NOMO-1 treated with dmso at 0.1 percent for 144 hours (cell line): ENCODE measurements around the gene ME2.
"Not testable (repeated sequence)": the region's sequence is repeated elsewhere in the genome, so short reads cannot be mapped to it uniquely, and the experiment has no call there.

Experiments
- DNase-seq: peaks from one replicate; lab custom pipeline; 2025; ENCODE audit not compliant: unreplicated experiment; lab: John Stamatoyannopoulos, UW

ME2 gene

DNA sequence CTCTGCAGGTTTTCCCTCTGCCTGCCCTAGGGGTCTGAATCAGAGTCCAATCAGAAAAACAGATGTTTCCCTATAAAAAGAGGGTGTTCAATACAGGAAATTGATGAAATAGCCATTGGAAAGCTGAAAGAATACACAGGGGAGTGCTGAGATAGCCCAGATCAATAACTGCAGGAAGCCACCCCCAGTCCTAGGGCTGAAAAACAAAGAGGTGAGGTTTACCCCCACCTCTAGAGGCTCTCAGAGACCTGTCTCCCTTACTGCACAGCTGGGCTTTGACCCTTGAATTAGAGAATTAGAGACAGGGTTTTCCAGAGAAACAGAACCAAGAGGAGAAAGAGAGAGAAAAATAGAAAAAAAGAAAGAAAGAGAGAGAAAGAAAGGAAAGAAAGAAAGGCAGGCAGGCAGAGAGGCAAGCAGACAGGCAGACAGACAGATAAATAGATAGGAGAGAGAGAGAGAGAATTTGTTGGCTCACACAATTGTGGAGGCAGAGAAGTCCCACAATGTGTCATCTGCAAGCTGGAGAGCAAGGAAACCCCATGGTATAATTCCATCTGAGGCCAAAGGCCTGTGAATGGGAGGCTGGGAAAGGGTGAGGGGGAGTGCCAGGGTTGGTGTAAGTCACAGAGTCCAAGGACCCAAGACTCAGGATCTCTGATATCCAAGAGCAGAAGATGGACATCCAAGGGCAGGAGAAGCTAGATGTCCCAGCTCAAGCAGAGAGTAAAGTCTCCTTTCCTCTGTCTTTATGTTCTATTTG, 18.9 kb upstream of the ME2 start:
- DNase-seq, result no peak

DNA sequence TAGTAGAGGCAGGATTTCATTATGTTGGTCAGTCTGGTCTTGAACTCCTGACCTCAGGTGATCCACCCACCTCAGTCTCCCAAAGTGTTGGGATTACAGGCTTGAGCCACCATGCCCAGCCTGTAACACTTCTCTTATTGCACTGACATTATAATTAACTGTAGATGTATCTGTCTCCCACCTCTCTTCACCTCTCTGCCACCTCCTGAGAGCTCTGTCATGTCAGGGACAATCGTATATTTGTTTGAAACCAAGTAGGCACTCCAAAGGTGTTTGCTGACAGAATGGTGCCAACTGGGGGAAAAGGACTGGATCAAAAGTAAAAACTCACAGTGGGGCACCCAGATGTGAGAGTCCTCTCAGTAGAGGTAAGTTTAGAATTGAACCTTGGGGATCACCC, 17.3 kb upstream of the ME2 start:
- DNase-seq, result no peak

DNA sequence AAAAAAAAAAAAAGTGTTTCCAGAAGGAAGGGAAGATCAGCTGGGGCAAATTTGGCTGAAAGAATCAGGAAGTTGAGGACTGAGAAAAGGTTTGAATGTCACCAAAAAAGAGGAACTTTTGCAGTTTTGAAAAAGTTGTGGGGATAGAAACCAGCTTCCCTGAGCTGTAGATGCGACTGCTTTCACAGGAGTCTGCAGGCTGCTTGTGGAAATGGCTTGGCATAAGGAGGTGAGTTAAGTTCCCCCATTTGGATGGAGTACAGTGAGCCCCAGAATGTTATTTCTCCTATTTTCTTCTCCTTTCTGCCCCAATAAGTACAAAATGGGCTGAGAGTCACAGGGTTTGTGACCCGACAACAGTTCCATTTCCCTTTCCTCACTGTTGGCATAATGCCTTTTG, 16.5 kb upstream of the ME2 start:
- peak; percentile 62 for DNase-seq

DNA sequence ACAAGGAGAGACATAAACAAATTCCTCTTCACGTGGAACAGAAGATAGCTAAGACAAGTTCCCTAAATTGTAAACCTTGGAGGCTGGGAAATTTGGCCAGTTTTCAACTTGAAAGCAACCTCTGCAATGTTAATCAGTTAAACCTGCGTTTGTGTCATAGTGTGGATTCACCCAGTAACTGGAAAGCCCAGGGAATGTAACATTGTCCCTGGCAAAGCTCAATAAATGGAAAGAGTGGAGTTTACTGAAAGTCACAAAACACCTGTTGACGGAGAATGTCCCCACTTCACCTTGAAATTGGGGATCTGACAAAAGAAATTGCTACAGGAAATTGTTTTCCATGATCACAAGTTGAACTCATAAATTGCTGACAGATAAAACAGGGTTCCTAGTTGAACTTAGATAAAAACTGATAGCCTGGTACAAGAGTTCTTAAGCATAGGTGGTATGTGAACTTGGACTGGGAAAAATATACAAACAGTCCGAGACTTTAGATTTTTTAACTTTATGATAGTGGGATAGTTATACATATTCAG, 15.0 kb upstream of the ME2 start:
- DNase-seq, result no peak

DNA sequence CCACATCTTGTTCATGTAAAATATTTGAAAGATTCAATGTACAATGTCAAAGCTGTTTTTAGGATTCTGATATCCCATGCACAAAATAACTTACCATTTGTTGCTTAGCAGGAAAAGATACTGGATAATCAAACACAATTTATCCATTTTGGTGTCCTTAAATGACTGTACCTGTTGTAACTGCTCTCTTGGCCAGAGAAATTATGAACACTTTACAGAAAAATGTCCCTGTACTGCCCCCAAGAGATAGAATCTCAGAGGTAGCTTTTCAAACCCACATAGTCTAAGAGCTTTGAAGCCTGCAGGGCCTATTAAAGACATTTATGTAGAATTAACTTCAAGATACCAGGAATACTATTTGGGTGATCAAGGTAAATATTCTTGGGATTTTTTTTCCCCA, 12.2 kb upstream of the ME2 start:
- no peak for DNase-seq

DNA sequence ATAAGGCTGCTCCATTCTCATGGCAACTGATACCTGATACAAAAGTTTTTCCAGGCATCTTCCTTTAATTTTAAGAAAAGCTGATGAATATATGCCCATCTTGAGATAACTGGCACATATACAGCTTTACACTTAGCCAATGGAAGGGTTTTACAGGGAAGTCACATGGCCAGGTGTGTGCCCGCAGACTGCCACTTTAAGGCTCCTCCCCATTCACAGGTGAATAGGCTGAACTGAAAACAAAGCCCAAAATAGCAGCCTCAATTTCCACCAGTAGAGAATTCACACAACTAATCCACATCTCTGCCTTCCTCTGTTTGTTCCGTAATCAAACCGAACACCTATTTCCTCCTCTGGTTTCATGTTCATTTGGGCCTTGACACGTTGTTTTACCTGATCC, 9.8 kb upstream of the ME2 start:
- no peak for DNase-seq

DNA sequence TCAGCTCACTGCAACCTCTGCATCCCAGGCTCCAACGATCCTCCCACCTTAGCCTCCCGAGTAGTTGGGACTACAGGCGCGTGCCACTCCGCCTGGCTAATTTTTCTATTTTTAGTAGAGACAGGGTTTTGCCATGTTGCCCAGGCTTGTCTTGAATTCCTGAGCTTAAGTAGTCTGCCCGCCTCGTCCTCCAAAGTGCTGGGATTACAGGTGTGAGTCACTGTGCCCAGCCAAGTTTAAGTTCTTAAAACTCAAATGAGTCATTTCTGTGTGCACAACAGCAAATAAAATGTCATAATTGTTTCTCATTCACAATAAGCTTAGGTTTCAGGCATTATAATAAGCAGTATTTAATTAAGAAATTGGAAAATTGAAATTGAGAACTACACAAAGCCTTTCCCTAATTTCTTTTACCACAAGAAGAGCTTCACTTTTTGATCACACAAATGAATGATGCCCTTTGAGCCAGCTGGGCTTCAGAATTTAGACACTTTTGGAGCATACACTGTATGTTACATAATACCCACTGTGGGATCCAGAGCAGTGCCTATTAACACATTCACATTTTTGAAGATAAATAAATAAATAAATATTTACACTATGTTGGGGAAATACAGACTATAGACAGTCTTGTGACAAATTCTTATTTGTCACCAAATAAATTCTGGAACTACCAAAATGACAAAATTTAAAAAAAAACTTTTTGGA, 8.6 kb upstream of the ME2 start:
- no peak for DNase-seq

DNA sequence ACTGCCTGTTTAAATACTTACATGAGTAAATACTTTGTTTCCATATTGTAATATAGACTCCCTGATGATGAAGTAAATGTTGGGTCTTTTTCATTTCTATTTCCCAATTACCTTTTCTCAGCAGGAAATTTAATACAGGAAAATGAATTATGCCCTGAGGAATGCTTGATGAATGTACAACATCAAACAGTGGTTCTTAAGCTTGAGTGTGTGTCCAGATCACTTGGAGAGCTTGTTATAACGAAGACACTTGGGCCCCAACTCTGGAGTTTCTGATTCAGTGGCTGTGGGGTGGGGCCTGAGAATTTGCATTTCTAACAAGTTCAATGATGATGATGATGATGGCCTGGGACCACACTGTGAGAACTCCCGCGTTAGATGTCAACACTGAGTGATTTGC, 7.1 kb upstream of the ME2 start:
- no peak for DNase-seq

DNA sequence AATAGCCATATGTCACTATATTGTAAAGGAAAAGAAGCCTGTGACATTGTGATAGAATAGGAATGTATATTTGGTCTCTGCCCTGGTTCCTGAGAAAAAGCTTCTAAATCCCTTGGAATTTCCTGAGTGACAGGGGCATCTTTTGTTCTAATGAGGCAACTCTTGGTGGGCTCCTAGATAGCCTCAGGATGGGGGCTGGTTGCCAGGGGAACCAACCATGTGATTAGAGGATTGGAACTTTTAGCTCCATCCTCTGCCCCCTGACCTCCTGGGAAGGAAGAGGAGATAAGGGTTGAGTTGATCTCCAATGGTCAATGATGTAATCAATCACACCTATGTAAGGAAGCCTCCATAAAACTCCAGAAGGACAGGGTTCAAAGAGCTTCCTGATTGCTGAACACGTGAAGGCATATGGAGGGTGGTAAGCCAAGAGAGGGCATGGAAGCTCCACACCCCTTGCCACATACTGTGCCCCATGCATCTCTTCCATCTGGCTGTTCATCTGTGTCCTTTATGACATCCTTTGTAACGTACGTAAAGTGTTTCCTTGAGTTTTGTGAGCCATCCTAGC, 2.9 kb upstream of the ME2 start:
- DNase-seq, result no peak

DNA sequence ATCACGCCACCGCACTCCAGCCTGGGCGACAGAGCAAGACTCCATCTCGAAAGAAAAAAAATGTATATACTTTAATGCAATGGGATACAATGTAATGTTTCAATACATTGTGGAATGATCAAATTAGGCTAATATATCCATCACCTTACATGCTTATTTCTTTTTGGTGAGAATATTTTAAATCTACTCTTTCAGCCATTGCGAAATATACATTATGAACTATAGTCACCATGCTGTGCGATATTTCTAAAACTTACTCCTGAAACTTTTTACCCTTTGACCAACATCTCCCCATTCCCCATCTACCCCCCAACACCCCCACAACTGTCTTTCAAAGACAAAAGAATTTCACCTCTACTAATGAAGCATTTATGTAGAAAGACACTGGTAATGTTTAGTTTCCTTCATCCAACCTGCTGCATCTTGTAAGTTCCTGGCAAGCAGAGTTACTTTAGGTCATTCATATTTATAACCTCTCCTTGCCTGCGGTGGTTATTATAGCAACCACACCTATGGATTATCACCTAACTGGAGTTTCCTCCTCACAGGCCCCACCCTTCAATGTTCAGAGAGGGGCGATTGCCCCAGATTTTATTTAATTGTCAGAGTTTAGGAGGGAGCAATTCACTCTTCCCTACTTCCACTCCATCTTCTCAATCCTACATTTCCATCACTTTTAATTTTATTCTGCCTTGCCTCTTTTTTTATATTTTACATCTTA, 1.2 kb upstream of the ME2 start:
- no peak for DNase-seq

DNA sequence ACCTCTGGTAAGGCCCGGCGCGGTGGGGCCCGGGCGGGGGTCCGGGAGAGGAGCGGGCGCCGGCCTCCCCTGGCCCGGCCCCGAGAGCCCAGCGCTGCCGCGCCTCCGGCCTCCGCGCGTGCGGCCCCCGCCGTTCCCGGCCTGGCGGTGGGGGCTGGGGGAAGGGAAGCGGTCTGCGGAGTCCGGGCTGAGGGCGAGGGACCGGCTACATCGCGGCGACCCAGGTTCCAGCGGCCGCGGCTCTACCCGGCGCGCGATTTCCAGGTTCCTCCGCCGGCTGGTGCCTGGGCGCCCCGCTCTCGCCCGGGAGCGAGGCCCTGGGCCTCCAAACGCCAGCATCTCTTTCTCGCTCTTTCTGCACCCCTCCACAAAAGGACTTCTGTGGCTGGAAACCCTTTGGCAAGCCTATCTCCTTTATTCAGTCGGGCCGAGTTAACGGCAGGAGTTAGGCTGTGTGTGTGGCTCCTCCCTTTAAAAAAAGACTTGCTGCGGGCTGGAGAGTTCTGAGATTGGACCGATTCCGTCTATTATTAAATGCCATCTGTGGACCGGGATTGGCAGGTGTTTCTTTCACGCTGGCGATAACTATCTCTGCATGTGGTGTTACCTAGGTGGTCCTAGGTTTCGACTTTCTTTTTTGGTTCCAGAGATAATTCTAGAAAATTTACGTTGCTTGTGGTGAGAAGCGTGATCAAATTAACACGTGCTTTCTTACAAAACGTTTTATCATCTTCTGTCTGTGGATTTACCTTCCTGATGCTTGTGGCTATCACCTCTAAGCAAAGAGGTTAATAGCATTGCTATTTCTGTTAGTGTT, 592 bp downstream of the ME2 start:
- DNase-seq, result no peak

DNA sequence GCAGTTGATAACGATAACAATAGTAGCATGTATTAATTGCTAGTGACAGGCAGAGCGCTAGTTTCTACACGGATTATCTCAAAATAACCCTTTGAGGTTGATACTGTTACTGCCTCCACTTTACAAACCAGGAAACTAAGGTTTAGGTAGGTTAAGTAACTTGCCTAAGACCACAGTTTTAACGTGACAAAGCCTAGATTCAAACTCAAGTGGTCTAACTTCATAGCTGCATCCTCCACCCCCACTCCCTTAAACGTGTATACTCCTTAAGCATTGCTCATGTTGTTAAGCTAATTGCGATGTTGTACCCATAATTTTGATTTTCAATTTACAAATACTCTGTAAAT, 1.2 kb downstream of the ME2 start:
- no peak for DNase-seq

DNA sequence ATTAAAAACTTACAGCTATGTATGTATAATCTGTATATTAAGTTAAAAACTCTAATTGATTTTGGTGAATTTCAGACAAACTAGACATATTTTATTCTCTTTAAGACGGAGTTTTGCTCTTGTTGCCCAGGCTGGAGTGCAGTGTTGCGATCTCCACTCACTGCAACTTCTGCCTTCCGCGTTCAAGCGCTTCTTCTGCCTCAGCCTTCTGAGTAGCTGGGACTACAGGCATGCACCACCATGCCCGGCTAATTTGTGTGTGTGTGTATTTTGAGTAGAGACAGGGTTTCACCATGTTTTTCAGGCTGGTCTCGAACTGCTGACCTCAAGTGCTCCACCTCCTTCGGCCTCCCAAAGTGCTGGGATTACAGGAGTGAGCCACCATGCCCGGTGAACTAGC, 2.0 kb downstream of the ME2 start:
- not testable (repeated sequence) for DNase-seq

DNA sequence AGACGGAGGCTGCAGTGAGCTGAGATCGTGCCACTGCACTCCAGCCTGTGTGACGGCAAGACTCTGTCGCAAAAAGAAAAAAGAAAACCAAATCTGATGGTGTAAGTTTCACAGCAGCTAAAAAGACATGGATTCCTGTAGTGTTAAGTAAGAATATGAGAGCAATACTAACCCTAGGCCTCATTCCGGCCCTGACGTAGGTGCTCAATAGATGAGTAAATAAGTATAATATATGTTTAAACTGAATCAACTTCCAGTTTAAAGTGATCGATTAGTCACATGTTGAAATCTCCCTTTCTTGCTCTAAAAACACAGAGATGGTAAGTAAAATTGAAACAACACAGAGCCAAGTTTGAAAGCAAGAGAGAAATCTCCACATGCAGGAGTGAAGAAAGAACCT, 8.0 kb downstream of the ME2 start:
- DNase-seq, result no peak

DNA sequence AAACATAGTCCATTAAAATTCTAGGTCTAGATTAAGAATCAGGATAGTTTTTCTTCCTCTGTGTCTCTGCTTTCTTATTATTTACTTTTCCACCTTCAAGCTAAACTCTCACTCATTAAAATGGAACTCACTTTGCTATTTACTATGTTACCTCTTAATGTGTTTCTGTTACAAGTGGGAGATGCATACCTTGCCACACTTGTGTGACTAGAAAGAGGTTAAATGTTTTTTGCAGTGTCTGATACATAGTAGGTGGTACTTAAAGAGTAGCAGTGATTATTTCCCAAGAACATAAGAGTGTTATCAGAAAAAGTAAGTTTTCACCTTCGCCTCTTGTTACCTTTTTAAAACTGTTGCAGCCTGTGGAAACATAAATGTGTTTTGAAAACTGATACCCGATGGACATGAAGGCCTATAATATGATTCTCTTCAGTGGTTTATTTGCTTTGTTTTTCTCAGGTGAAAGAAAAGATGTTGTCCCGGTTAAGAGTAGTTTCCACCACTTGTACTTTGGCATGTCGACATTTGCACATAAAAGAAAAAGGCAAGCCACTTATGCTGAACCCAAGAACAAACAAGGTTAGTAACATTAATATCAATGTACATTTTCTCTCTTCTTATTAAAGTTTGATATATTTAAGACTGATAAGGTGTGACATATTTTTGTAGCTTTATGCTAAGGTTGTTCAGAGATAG, 16.6 kb downstream of the ME2 start:
- DNase-seq, result no peak

DNA sequence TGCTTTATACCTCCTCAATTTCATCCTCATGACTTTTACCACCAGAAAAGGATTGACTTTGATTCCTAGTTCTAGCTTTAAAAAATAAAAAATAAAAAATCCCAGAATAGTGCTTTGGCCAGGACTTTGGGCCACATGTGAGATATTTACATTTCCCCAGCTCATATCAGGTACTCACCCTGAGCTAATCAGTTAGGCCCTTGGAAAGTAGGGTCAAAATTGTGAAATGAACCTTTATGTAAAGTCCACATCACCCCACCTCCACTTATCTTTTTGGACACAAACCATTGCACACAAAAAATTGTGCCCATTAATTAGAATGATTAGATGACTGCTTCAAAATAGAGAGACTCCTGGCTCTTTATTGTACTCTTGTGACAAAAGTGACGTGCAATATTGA, 17.2 kb downstream of the ME2 start:
- DNase-seq, result no peak

DNA sequence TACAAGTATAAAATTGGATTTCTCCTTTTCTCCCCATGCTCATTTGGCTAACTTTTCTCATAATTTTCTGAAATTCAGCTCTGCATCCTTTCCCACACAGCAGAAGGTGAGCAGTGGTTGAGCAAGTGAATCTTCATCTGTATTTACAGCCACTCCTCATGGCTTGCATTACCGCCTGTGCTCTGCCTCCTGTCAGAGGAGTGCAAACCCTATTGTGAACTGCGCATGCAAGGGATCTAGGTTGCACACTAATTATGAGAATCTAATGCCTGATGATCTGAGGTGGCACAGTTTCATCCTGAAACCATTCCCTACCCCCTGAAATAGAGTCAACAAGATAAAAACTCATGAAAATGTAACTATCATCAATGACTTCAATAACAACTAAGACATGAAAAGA, 20.0 kb downstream of the ME2 start:
- no peak for DNase-seq

DNA sequence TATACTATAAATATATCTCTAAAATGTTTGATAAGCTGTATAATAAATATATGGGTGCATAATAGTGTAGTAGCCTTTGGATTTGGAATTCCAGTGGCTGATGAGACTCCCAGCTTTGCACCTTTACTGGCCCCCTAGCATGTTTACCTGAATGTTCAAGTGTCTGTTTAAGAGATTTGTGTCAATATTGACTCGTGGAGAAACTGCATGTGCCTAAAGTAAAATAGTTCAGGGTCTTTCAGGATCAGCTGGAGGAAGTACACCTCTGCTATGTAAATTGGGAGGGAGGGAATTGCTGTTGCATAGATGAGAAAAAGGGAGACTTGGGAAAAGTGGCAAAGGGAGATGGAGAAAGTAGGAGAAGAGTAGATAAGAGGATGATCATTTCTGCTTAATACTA, 23.9 kb downstream of the ME2 start:
- DNase-seq, result no peak

DNA sequence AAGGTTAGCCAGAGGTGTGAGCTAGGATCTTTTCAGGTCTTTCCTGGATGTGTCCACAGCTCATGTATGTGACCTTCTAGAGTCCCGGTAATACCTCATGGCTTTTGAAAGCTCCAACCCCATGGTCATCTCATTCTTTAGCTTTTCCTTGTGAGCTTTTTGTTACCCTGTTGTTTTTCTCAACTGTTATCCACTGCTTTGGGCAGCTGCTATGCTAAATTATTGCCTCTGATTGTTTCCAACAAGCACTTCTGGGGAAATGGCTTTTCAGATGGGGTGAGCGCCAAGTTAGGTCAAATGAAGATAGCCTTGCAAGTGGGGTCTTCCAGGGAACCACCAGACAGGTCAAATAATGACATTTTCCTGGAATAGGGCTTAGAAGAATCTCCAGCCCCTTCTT, 27.9 kb downstream of the ME2 start:
- DNase-seq, result no peak

DNA sequence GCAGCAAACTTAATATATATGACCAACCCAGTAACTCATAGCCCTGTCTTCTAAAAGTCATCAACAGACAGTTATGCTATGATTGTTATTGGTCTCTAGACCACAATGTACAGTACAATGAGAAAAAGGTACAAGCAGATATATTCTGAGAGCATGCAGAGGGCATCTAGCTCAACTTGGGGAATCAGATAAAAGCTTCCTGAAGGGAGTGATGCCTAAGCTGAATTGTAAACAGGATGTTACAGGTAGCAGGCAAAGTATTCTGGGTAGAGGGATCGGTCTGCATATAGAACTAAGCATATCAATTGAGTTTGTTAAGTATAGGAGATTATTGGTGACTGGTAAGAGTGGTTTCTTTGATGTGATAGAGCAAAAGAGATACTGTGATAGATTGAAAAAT, 30.3 kb downstream of the ME2 start:
- no peak for DNase-seq
